SU-DHL-6 (cell line): ENCODE measurements around the gene IL1R2.

Source experiments
- EZH2phosphoT487 ChIP-seq: fragments of 200-600 bp; sonication (generic), shearing (Covaris generic); conservative IDR thresholded peaks from 2 replicates; pipeline ENCODE4 v1.6.1; 2018; ENCODE audit warnings: mild to moderate bottlenecking, antibody characterized with exemption, low read length, moderate library complexity, mixed read lengths
- TF ChIP-seq, protein P1 (sequence below): fragments of 200-600 bp; sonication (generic); IDR thresholded peaks from one replicate; pipeline ENCODE4 v1.5.1; 2017; ENCODE audit warnings: antibody characterized with exemption, mild to moderate bottlenecking, low read length, moderate library complexity; ENCODE audit not compliant: insufficient read depth, poor library complexity, severe bottlenecking

DNA sequence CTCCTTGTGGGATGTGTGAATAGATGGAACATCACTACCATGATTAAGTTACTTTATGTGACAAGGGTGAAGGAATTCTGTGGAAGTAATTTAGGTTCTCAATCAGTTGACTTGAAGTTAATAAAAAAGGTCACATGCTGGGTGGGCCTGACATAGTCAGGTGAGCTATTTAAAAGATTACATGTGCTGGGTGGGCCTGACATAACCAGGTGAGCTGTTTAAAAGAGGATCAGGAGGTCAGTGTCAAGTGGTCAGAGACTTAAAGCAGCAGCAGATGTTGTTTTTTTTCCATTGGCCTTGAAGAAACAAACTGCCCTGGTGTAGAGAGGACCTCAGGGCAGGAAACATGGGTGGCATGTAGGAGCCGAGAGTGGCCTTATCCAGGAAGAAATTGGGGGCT, 3.3 kb downstream of the IL1R2 start:
- TF ChIP-seq EZH2phosphoT487: no peak
- TF ChIP-seq, protein P1, sequence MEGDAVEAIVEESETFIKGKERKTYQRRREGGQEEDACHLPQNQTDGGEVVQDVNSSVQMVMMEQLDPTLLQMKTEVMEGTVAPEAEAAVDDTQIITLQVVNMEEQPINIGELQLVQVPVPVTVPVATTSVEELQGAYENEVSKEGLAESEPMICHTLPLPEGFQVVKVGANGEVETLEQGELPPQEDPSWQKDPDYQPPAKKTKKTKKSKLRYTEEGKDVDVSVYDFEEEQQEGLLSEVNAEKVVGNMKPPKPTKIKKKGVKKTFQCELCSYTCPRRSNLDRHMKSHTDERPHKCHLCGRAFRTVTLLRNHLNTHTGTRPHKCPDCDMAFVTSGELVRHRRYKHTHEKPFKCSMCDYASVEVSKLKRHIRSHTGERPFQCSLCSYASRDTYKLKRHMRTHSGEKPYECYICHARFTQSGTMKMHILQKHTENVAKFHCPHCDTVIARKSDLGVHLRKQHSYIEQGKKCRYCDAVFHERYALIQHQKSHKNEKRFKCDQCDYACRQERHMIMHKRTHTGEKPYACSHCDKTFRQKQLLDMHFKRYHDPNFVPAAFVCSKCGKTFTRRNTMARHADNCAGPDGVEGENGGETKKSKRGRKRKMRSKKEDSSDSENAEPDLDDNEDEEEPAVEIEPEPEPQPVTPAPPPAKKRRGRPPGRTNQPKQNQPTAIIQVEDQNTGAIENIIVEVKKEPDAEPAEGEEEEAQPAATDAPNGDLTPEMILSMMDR: no peak
